Bronchial smooth muscle cell (primary cell): Measurements from ENCODE around the gene NPAS1. TPM values are rescaled to one million over a fixed set of nuclear protein-coding genes. Genes with fewer than 3 reads are reported as not detected.

Experiments
- total RNA-seq: library from RNA; depleted of rRNA; stranded (reverse); fragments of >200 nt; gene quantifications from 2 replicates; pipeline ENCODE4 v1.2.1, GENCODE V29; 2014

Gene NPAS1
- total RNA-seq: 0.26 and 0.47 TPM in 2 replicates

GRCh38 chr19:47019431-47020041 lies at the start of gene NPAS1:
Gene NPAS1, plus strand, starts transcription at chr19:47019837. Its CDS starts 1,211 bp downstream, at chr19:47021048.

Other genes with a start within 250 kb of the NPAS1 start
- gene SLC1A5, start 231.2 kb upstream of the NPAS1 start, total RNA-seq: 78.7 and 213 TPM in 2 replicates
- 155 and 191 TPM in 2 replicates for gene AP2S1, start 169.0 kb upstream of the NPAS1 start, total RNA-seq
- 23.5 and 28.0 TPM in 2 replicates for gene ARHGAP35, start 158.8 kb upstream of the NPAS1 start, total RNA-seq
- gene TMEM160, start 28.8 kb downstream of the NPAS1 start, total RNA-seq: 8.2 and 25.1 TPM in 2 replicates
- 8.4 and 9.6 TPM in 2 replicates for gene ZC3H4, start 93.9 kb downstream of the NPAS1 start, total RNA-seq
- gene SAE1, start 111.0 kb downstream of the NPAS1 start, total RNA-seq: 100 and 120 TPM in 2 replicates
- 17.5 and 18.4 TPM in 2 replicates for gene BBC3, start 211.4 kb downstream of the NPAS1 start, total RNA-seq
- 6.0 and 6.4 TPM in 2 replicates for gene CCDC9, start 236.7 kb downstream of the NPAS1 start, total RNA-seq